GM12873 (cell line): ENCODE results near the gene NAALADL2.

Experiments used
- TF ChIP-seq, protein P1 (sequence below): IDR thresholded peaks from 2 replicates; pipeline ENCODE4 v1.5.1; 2012; ENCODE audit warnings: low read depth, mild to moderate bottlenecking, moderate library complexity, low read length, control low read depth; ENCODE audit not compliant: insufficient read depth; ENCODE audit errors: missing control alignments

The NAALADL2 gene

GRCh38 chr3:175389560-175389959, 530.4 kb downstream of the NAALADL2 start:
- TF ChIP-seq, protein P1, sequence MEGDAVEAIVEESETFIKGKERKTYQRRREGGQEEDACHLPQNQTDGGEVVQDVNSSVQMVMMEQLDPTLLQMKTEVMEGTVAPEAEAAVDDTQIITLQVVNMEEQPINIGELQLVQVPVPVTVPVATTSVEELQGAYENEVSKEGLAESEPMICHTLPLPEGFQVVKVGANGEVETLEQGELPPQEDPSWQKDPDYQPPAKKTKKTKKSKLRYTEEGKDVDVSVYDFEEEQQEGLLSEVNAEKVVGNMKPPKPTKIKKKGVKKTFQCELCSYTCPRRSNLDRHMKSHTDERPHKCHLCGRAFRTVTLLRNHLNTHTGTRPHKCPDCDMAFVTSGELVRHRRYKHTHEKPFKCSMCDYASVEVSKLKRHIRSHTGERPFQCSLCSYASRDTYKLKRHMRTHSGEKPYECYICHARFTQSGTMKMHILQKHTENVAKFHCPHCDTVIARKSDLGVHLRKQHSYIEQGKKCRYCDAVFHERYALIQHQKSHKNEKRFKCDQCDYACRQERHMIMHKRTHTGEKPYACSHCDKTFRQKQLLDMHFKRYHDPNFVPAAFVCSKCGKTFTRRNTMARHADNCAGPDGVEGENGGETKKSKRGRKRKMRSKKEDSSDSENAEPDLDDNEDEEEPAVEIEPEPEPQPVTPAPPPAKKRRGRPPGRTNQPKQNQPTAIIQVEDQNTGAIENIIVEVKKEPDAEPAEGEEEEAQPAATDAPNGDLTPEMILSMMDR = no peak

- TF ChIP-seq, protein P1 = no peak
Measured at GRCh38 chr3:175391601-175392000, 532.5 kb downstream of the NAALADL2 start.

- TF ChIP-seq, protein P1 = no peak
Measured at GRCh38 chr3:175392653-175393052, 533.5 kb downstream of the NAALADL2 start.

- TF ChIP-seq, protein P1 = no peak
Measured at GRCh38 chr3:175397372-175397771, 538.2 kb downstream of the NAALADL2 start.

GRCh38 chr3:175398676-175399075, 539.5 kb downstream of the NAALADL2 start:
- TF ChIP-seq, protein P1 = no peak

GRCh38 chr3:175399156-175399840, 540.2 kb downstream of the NAALADL2 start:
- TF ChIP-seq, protein P1 = no peak

GRCh38 chr3:175404027-175404426, 544.9 kb downstream of the NAALADL2 start:
- TF ChIP-seq, protein P1 = no peak
